Upper lobe of left lung (tissue), 4 donors: ENCODE data around the gene FAM241B.

ENCODE experiments used
- POLR2A ChIP-seq, 4 donors: fragments of 450-650 bp; IDR thresholded peaks; one replicate each; pipeline ENCODE4 v1.5.1; 2016 to 2017; ENCODE audit warnings: antibody characterized with exemption in 4 of 4, mild to moderate bottlenecking in 2 of 4
- TF ChIP-seq, protein P1 (sequence below), 6 experiments: fragments of 450-650 bp in 4 of 6; fragments of 200-600 bp in 2 of 6; sonication (generic) in 2 of 6; IDR thresholded peaks; one replicate each; pipeline ENCODE4 v1.5.1; 2016 to 2019; ENCODE audit warnings: antibody characterized with exemption in 6 of 6

GRCh38 chr10:69636626-69637605 lies 6.9 kb downstream of the FAM241B start:
- no peak for TF ChIP-seq POLR2A (IDR thresholded peaks at IDR 0.05)
- TF ChIP-seq, protein P1, sequence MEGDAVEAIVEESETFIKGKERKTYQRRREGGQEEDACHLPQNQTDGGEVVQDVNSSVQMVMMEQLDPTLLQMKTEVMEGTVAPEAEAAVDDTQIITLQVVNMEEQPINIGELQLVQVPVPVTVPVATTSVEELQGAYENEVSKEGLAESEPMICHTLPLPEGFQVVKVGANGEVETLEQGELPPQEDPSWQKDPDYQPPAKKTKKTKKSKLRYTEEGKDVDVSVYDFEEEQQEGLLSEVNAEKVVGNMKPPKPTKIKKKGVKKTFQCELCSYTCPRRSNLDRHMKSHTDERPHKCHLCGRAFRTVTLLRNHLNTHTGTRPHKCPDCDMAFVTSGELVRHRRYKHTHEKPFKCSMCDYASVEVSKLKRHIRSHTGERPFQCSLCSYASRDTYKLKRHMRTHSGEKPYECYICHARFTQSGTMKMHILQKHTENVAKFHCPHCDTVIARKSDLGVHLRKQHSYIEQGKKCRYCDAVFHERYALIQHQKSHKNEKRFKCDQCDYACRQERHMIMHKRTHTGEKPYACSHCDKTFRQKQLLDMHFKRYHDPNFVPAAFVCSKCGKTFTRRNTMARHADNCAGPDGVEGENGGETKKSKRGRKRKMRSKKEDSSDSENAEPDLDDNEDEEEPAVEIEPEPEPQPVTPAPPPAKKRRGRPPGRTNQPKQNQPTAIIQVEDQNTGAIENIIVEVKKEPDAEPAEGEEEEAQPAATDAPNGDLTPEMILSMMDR (IDR thresholded peaks at IDR 0.05): no peak
